ENCODE data around the gene TMOD1.
"Not testable (repeated sequence)": the region's sequence is repeated elsewhere in the genome, so short reads cannot be mapped to it uniquely, and the experiment has no call there.

TMOD1 gene

DNA sequence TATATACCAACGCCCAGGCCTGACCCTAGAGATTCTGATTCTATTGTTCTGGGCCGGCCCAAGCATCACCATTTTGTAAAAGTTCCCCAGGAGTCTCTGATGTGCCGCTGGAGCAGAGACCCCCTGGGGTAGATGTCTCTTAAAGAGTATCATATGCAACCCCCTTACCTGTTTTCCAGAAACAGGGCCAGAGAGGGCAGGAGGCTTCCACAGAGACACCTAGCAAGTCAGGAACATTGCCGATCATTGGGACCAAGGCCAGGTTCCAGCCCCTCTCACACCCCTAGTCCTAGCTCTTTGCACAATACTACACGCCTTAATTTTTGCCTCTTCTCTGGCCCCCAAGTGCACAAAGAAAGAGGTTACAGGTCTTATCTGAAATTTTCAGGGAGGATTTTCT, 63.8 kb downstream of the TMOD1 start:
- no peak for DNase-seq (ENCODE audit: low read depth in 2 of 2)

DNA sequence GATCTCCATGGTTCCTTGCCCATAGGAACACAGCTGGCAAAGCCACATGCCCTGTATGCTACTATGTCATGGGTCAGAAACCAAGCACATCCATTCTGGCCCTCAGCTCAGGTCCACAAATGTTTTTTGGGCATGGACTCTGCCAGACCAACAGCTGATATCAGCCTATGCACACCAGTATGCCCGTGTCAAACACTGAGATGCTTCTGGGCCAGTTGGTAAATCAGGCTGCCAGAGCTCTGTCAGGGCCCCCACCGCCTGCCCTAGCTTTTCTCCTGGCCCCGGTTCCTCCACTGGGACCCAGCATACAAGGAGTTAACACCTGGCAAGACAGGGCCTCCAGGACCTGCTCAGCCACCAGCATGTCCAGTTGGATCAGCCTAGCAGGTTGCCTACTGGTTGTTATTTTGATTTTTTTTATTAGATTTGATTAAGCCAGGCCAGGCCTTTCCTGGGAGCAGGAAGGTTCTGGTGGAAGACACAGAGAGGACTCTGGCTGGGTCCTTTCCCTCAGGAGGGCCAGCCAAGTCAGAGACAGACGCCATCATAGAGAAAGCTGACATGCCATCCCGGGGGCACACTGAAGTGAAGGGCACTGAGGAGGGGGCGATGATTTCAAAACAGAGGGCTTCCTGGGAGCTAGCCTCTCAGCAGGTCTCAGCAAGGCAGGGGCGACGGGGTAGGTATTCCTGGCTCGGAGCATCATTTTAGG, 65.9 kb downstream of the TMOD1 start:
- DNase-seq (ENCODE audit: low read depth in 2 of 2), result no peak

DNA sequence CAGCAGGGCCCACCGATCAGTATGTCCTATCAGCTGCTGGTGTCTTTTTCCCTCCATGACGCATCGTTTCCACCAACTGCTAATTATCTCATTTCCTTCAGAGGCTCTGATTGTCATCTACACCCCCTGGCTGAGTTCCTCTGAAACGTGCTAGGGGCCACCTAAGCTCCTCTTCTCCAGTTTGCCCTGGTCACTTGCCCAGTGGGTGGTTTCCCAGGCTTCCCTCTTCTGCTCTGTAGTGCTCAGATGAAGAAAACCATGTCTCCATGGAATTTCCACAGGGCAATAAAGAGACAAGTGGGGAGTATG, 66.4 kb downstream of the TMOD1 start:
- DNase-seq (ENCODE audit: low read depth in 2 of 2), result no peak

DNA sequence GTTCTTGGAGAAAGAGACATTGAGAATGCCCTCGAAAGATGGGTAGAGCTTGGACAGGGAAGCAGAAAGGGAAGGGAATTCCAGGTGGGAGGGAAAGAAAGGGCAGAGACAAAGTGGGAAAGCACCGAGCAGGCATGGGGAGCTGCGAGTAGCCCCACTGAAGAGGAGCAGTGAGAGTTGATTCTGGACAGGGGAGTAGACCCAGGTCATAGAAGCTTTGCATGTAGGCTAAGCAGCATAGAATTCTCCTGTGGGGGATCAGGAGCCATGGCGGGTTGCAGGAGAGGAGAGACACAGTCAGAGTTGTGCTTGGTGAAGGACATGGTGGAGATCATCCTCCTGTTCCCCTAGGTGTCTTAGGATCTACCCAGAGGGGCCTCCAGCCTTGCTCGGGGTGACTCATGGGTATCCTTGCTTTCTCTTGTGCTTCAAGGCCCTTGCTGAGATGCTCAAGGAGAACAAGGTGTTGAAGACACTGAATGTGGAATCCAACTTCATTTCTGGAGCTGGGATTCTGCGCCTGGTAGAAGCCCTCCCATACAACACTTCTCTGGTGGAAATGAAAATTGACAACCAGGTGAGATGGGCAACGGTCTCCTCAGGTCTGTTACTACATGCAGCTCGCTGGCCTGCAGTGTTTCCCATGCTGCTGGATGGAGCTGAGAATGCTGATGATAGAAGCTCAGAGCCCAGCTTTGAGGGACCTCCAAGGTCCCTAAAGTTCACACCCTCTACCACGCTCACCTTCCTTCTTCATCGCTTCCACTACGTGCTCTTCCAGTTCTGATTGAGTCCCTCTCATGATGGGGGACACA, 67.2 kb downstream of the TMOD1 start:
- DNase-seq (ENCODE audit: low read depth in 2 of 2), result no peak

DNA sequence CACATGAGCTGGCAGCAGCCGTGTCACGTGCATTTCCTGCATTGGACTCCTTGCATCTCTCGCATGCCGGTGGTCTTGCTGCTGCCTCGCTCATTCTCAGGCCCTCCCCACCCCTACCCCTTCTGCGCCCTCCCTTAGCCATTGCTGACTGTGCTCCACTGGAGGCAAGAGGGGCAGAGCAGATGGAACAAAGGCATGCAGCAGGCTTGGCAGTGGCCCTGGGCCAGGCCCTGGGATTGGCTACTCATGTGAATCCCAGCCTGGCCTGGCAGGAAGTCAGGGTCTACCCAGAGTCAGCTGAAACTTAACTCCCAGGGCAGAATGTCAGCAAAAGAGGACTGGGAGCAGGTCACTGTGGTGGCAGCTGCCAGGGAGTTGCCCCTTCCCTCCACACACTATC, 69.4 kb downstream of the TMOD1 start:
- DNase-seq (ENCODE audit: low read depth in 2 of 2), result no peak

DNA sequence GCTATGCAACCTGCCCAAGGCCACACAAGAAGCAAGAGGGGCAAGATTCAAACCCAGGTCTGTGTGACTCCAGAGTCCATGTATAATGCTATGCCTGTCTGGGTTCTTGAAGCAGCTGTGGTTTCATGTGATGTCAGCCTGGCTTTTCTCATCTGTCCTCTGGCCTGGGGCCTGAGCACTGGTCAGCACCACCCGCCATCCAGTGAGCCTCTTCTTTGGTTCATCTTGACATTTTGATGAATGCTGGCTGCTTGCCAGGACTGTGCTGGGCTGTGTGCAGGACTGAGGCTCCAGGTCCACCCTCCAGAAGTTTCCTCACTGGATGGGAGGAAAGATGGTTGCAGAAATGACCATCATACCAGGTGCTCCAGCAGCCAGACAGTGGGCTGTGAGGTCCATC, 70.2 kb downstream of the TMOD1 start:
- DNase-seq (ENCODE audit: low read depth in 2 of 2), result no peak

DNA sequence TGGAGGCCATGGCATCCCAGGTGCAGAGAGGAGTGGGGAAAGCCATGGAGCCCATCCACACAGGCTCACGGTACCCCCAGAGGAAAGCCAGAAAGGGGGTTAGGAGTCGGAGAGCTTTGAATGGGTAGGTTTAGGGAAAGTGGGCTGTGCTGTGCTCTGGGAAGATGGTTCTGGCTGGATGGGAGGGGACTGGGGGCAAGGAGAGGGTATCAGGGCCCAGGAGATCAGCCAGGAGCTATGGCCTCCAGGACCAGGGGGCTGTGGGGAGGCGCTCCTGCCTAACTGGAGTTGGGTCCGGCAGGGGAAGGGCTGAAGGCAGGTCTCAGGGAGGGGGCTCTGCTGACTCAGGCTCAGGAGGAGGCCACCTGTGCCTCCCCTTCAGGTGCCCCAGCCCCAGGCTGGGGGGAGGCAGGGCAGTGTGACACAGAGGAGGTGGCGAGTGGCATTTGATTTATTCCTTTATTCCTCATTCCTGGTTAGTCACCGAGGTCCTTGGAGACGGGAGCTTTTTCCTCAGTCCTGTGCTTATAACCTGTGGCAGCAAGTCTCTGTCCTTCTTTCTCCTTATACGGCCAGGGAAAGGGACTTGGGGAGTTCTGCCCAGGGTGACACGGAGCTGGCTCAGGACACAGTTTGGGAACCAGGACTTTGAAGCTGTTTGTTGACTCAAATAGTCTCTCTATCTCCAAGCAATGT, 70.9 kb downstream of the TMOD1 start:
- DNase-seq (ENCODE audit: low read depth in 2 of 2), result no peak

DNA sequence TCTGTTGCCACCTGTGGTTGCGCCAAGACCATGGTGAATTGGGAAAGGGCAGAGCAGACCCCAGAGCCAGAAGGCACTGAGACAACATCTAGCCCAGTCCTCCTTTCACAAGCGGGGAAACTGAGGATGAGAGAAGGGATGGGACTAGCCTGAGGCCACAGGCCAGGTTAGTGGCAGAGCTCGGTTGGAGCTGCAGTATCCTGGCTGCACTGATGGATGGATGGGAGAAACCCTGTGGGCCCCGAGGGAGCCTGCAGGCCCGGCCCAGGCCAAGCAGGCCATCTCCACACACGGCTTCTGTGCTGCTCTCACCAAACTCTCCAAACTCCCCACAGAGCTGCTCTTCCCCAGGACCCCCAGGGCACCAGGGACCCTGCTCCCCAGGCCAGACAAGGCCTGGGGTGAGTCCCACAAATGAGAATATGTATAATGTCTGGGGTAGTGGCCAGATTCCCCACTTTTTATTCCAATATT, 71.5 kb downstream of the TMOD1 start:
- DNase-seq (ENCODE audit: low read depth in 2 of 2), result no peak

DNA sequence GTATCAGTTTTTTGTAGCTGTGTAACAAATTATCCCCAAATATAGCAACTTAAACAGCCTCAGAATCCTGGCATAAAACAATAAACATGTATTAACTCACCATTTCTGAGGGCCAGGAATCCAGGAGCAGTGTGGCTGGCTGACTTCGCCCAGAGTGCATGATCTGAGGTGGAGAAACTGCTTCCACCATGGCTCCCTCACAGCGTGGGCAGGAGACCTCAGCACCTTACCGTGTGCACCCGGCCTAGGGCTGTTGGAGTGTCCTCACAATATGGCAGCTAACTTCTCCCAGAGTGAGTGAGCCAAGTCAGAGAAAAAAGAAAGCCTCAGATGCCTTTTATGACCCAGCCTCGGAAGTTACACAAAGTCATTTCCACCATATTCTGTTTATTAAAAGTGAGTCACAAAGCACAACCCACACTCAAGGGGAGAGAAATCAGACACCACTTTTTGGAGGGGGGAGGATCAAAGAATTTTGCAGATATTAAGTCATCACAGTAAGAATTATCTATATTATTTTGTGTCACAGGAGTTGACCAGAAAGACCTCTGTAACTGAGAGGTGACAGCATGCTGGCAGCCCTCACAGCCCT, 72.1 kb downstream of the TMOD1 start:
- DNase-seq (ENCODE audit: low read depth in 2 of 2), result no peak

DNA sequence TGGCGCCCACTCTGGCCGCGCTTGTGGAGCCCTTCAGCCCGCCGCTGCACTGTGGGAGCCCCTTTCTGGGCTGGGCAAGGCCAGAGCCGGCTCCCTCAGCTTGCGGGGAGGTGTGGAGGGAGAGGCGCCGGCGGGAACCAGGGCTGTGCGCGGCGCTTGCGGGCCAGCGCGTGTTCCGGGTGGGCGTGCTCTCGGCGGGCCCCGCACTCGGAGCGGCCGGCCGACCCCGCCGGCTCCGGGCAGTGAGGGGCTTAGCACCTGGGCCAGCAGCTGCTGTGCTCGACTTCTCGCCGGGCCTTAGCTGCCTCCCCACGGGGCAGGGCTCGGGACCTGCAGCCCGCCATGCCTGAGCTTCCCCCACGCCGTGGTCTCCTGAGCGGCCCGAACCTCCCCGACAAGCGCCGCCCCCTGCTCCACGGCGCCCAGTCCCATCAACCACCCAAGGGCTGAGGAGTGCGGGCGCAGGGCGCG, 72.7 kb downstream of the TMOD1 start:
- not testable (repeated sequence) for DNase-seq (ENCODE audit: low read depth in 2 of 2)

DNA sequence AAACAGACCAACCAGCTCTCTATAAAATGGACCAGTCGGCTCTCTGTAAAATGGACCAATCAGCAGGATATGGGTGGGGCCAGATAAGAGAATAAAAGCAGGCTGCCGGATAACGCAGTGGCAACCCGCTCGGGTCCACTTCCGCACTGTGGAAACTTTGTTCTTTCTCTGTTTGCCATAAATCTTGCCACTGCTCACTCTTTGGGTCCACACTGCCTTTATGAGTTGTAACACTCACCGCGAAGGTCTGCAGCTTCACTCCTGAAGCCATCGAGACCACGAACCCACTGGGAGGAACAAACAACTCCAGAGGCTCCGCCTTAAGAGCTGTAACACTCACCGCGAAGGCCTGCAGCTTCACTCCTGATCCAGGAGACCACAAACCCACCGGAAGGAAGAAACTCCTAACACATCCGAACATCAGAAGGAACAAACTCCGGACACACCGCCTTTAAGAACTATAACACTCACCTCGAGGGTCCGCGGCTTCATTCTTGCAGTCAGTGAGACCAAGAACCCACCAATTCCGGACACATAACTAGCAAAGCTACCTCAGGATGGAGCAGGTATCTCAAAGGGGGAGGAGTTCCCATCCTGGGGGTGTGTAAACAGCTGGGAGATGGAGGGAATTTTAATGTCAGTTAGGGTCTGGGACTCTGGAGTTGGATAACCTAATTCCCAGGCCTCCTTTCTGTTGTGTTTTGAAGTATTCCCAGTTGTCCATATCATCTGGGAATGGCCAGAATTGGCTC, 73.6 kb downstream of the TMOD1 start:
- DNase-seq (ENCODE audit: low read depth in 2 of 2), result peak in 1 of 2 donors; percentile 3

DNA sequence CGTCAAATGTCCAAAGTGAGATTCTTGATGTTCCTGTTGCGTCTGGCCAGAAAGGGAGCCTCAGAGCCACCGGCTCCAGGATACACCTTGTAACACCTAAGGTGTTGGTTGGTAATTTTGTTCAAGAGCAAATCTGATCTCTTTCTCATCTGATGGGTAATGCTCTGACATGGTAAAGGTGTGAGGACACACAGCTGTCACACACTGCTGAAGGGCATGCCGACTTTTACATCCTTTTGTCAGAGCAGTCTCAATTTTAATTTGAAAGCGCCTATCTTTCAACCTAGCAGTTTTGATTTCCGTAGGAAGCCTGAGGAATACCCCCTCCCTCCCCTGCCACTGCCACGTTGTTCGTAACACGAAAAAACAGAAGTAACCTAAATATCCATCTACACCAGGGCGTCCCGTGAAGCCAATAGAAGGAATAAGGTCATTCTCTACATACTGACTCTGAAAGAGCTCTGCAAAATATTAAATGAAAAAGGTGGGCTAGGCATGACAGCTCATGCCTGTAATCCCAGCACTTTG, 74.3 kb downstream of the TMOD1 start:
- DNase-seq (ENCODE audit: low read depth in 2 of 2), result no peak

DNA sequence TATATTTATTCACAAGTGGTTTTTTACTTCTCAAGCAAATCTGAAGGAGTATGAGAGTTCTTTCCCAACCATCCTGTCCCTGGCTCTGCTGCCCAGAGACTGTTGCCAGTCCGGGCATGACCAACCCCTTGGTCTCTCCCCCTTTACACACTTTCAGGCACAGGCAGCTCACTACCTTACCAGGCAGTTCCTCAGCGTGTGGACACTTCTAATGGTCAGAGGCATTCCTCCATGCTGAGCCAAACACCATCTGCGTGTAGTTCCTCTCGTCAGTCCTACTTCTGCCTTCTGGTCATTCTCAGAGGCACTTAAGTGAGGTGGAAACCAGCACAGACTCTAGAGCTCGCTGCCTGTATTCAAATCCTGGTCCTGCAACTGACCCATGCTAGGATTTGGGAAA, 75.6 kb downstream of the TMOD1 start:
- no peak for DNase-seq (ENCODE audit: low read depth in 2 of 2)

DNA sequence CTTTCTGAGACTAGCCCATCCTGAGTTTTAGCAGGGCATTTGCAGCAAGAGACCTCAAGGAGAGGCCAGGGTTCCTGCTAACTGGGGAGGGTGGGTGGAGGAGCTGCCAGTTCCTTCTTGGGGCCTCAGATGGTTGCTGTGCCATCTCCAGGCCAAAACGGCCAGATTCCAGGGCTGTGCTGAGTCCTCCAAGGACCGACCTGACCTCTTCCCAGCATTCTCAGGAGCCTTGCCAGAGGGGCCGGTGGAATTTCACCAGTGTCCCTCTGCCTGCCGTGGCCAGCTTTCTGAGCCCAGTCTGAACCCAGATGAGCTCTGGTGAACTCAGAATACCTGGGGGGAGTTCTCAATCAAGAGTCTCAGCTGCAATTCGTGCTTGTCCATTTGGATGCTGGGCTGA, 77.4 kb downstream of the TMOD1 start:
- no peak for DNase-seq (ENCODE audit: low read depth in 2 of 2)

DNA sequence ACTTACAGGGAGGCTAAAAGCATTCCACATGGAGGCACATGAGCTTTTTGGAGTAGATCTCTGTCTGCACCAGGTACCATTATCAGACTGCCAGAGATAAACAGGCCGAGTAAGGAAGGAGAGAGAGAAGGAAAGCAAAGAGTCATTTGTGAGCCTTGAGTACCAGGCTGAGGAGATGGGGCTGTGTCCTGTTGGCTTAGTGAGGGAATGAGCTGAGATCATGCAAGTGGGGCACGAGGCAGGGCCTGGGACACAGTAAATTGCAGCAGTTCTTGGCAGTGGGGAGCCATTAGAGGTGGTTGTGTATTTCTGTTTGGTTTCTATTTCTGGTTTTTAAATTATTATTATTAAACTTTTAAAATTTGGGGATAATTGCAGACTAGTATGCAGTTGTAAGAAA, 78.4 kb downstream of the TMOD1 start:
- DNase-seq (ENCODE audit: low read depth in 2 of 2), result no peak

DNA sequence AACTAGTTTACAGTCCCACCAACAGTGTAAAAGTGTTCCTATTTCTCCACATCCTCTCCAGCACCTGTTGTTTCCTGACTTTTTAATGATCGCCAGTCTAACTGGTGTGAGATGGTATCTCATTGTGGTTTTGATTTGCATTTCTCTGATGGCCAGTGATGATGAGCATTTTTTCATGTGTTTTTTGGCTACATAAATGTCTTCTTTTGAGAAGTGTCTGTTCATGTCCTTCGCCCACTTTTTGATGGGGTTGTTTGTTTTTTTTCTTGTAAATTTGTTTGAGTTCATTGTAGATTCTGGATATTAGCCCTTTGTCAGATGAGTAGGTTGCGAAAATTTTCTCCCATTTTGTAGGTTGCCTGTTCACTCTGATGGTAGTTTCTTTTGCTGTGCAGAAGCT, 80.1 kb downstream of the TMOD1 start:
- not testable (repeated sequence) for DNase-seq (ENCODE audit: low read depth in 2 of 2)

DNA sequence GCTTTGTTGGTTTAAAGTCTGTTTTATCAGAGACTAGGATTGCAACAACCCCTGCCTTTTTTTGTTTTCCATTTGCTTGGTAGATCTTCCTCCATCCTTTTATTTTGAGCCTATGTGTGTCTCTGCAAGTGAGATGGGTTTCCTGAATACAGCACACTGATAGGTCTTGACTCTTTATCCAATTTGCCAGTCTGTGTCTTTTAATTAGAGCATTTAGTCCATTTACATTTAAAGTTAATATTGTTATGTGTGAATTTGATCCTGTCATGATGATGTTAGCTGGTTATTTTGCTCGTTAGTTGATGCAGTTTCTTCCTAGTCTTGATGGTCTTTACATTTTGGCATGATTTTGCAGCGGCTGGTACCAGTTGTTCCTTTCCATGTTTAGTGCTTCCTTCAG, 83.3 kb downstream of the TMOD1 start:
- DNase-seq (ENCODE audit: low read depth in 2 of 2), result not testable (repeated sequence)

DNA sequence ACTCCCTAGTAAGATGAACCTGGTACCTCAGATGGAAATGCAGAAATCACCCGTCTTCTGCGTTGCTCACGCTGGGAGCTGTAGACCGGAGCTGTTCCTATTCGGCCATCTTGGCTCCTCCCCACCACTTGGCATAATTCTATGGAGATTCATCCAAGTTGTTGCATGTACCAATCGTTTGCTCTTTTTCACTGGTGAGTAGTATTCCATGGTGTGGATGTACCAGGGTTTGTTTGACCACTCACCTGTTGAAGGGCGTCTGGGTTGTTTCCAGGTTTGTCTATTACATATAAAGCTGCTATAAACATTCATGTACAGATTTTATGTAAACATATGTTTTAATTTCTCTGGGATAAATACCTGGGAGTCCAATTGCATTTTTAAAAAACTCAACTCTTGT, 85.4 kb downstream of the TMOD1 start:
- not testable (repeated sequence) for DNase-seq (ENCODE audit: low read depth in 2 of 2)

DNA sequence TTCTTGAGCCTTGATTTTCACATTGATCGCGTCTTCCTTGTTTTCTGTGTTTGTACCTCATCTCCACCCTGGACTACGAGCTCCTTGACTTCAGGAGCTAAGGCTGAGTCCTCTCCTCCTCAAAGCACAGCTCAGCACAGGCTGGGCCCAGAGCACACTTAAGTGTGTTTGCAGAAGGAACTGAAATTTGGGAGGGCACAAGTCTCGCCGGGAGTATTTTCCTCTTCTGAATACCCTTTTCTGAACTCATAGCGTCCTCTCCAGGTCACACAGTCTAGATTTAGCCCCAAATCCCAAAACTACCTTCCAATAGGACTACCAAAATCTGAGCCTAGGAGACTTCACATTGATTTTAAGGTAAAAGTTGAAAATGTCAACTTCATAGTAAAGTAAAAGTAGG, 90.1 kb downstream of the TMOD1 start:
- no peak for DNase-seq (ENCODE audit: low read depth in 2 of 2)

DNA sequence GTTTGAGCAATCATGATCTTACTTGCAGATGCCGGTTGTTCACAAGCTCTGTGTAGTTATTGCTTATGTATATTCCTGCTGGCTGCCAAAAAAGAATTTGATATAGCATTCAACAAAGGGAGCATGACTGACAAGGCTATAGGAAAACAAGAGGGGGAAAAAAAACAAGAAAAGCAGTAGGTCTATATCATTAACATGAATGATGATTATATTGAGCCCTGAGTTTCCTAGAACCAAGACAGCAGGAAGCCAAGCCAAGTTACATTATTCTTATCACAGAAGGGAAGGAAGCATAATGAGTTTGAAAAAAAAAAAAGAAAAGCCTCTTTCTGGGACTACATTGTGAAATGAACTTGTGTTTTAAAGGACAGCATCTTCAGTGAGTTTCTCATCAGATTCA, 90.7 kb downstream of the TMOD1 start:
- no peak for DNase-seq (ENCODE audit: low read depth in 2 of 2)

DNA sequence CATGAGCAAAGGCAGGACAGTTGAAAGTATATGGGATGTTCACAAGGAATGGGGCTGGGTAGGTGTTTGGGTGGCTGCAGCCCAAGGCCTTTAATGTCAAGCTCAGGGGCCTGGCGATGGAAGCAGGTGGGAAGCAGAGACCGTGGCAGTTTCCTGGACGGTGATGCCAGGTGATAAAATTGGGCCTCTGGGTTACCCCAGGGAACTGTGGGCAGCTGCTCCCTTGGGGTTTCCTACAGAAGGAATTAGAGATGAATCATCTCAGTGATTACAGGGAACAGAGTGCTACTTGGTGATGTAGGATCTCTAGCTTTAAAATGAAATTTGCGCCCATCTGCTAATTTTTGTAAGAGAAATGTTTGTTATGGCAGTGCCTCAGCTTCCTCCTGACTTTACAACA, 92.5 kb downstream of the TMOD1 start:
- DNase-seq (ENCODE audit: low read depth in 2 of 2), result no peak

Measured in stimulated activated CD8-positive, alpha-beta memory T cell treated with anti-CD3 and anti-CD28 coated beads, Interleukin-7, amount 100 ng/mL, for 1 hour (primary cell).